Omental fat pad (tissue), 4 donors: ENCODE results near the gene C6orf47. TPM values are rescaled to one million over a fixed set of nuclear protein-coding genes. Genes with fewer than 3 reads are reported as not detected.

ENCODE experiments used
- ATAC-seq: fragments of 150-250 bp; one replicate; pipeline ENCODE4 v1.9.1; 2016; ENCODE audit warnings: mild to moderate bottlenecking, moderate library complexity; ENCODE audit not compliant: low FRiP score
- DNase-seq: peaks from one replicate; pipeline ENCODE4 v3.0.0-alpha.2; 2019; ENCODE audit warnings: low spot score
- CTCF ChIP-seq, 3 donors: fragments of 450-650 bp; IDR thresholded peaks; one replicate each; pipeline ENCODE4 v1.5.1; 2016 to 2017; ENCODE audit warnings: antibody characterized with exemption in 3 of 3, mild to moderate bottlenecking in 3 of 3, moderate library complexity in 2 of 3
- total RNA-seq, 4 donors: library from RNA; depleted of rRNA; stranded (reverse); fragments of >200 nt; gene quantifications; one replicate each; pipeline ENCODE4 v1.1.0, GENCODE V29; 2016

C6orf47 gene
- total RNA-seq, 4 donors from 2014 or later = 16.8 to 24.7 (median 21.2) TPM

GRCh38 chr6:31620586-31621319 lies 39.8 kb downstream of the C6orf47 start, which contains the start of gene PRRC2A:
TSS of gene PRRC2A (plus strand) at chr6:31620715. CDS start at chr6:31622790, 2,075 bp downstream.
- ATAC-seq (peak; percentile 80), DNase-seq (peak; percentile 91)
- no peak for TF ChIP-seq CTCF (IDR thresholded peaks at IDR 0.05)

- no peak for TF ChIP-seq CTCF (IDR thresholded peaks at IDR 0.05)
- ATAC-seq (peak; percentile 94), DNase-seq (peak; percentile 87)
These were observed 40.6 kb downstream of the C6orf47 start for GRCh38 chr6:31619805-31620585.

GRCh38 chr6:31617010-31617409 lies 43.6 kb downstream of the C6orf47 start:
- ATAC-seq (no peak), DNase-seq (no peak)
- TF ChIP-seq CTCF (IDR thresholded peaks at IDR 0.05) = no peak

- DNase-seq (no peak), ATAC-seq (no peak)
- no peak for TF ChIP-seq CTCF (IDR thresholded peaks at IDR 0.05)
These were observed 44.8 kb downstream of the C6orf47 start for GRCh38 chr6:31615748-31616147.

GRCh38 chr6:31614684-31615578 lies 45.6 kb downstream of the C6orf47 start, which contains the start of gene AIF1:
TSS of gene AIF1 (plus strand) at chr6:31615234. CDS start at chr6:31615330, 96 bp downstream.
- DNase-seq (no peak), ATAC-seq (no peak)
- no peak for TF ChIP-seq CTCF (IDR thresholded peaks at IDR 0.05)

- DNase-seq = no peak
- ATAC-seq = no peak
- TF ChIP-seq CTCF (IDR thresholded peaks at IDR 0.05) = no peak
These were observed 46.4 kb downstream of the C6orf47 start for GRCh38 chr6:31614075-31614619.
